Measurements from ENCODE around the gene CALR3. TPM values are rescaled to one million over a fixed set of nuclear protein-coding genes. Genes with fewer than 3 reads are reported as not detected.
"Not testable (repeated sequence)": the region's sequence is repeated elsewhere in the genome, so short reads cannot be mapped to it uniquely, and the experiment has no call there.

CALR3 gene
- total RNA-seq, 4 donors from 2014 or later = not detected

GRCh38 chr19:16449330-16449961 lies 46.5 kb downstream of the CALR3 start:
- no peak for DNase-seq
- Histone ChIP-seq H3K36me3 (no peaks in the 10 kb centered on the region), H3K27me3 (no peaks in the 10 kb centered on the region), H3K4me1 (peaks cover 17 to 58% (median 29%) of the 10 kb centered on the region in 3 donors), H3K27ac (no peak overlapping the region), H3K4me3 (no peak overlapping the region), H3K9me3 (no peaks in the 10 kb centered on the region)
- 63 to 69% methylated on average over 6 of the region's 6 CpGs for WGBS, 2 donors
- intact Hi-C loops (cut with DNase I) = no loop called here
- no peak for TF ChIP-seq POLR2A (IDR thresholded peaks at IDR 0.05)
- no peak for TF ChIP-seq CTCF (IDR thresholded peaks at IDR 0.05)

- intact Hi-C loops (cut with DNase I); H3K36me3 ChIP-seq: not testable (repeated sequence)
- WGBS, 2 donors = 88 to 100% methylated on average over 3 of the region's 3 CpGs
These were observed 47.1 kb downstream of the CALR3 start for GRCh38 chr19:16448872-16449271.

GRCh38 chr19:16446724-16447368 lies 49.1 kb downstream of the CALR3 start:
- peak; percentile 36 for DNase-seq
- Histone ChIP-seq H3K36me3 (peaks cover 0 to 10% (median 0%) of the 10 kb centered on the region in 3 donors), H3K9me3 (no peaks in the 10 kb centered on the region), H3K4me3 (no peak overlapping the region), H3K27ac (peak overlapping the region in 3 of 4 donors; percentile 36 to 61 (median 41)), H3K27me3 (no peaks in the 10 kb centered on the region), H3K4me1 (peaks cover 17 to 67% (median 44%) of the 10 kb centered on the region in 3 donors)
- TF ChIP-seq CTCF (IDR thresholded peaks at IDR 0.05) (no peak), POLR2A (IDR thresholded peaks at IDR 0.05) (no peak)
- WGBS, 2 donors = 31 to 32% methylated on average over 5 to 7 of the region's 9 CpGs
- intact Hi-C loops (cut with DNase I) = no loop called here

More at GRCh38 chr19:16448872-16449271, 47.1 kb downstream of the CALR3 start:
- H3K27ac ChIP-seq, H3K27me3 ChIP-seq, H3K4me3 ChIP-seq, DNase-seq, H3K9me3 ChIP-seq: not testable (repeated sequence)
- peaks cover 17 to 56% (median 32%) of the 10 kb centered on the region in 3 donors for H3K4me1 ChIP-seq

GRCh38 chr19:16446108-16446723 lies 49.8 kb downstream of the CALR3 start:
- Histone ChIP-seq H3K9me3 (no peaks in the 10 kb centered on the region), H3K4me1 (peaks cover 17 to 70% (median 44%) of the 10 kb centered on the region in 3 donors), H3K27me3 (no peaks in the 10 kb centered on the region), H3K27ac (peak overlapping the region in 3 of 4 donors; percentile 8 to 61 (median 41)), H3K4me3 (no peak overlapping the region), H3K36me3 (peaks cover under 1 to 16% (median 1%) of the 10 kb centered on the region in 3 donors)
- WGBS, 2 donors = 60 to 83% methylated on average over 12 of the region's 13 CpGs
- intact Hi-C loops (cut with DNase I) = no loop called here
- no peak for DNase-seq
- no peak for TF ChIP-seq CTCF (IDR thresholded peaks at IDR 0.05)
- TF ChIP-seq POLR2A (IDR thresholded peaks at IDR 0.05) = no peak

GRCh38 chr19:16445238-16446107 lies 50.5 kb downstream of the CALR3 start:
- peaks cover 6 to 24% (median 6%) of the 10 kb centered on the region in 3 donors for H3K36me3 ChIP-seq
- no peak overlapping the region for H3K4me3 ChIP-seq
- no peaks in the 10 kb centered on the region for H3K9me3 ChIP-seq
- H3K4me1 ChIP-seq = peaks cover 17 to 77% (median 49%) of the 10 kb centered on the region in 3 donors
- DNase-seq = no peak
- WGBS, 2 donors = 68 to 73% methylated on average over 10 to 12 of the region's 14 CpGs
- intact Hi-C loops (cut with DNase I) = no loop called here
- TF ChIP-seq POLR2A (IDR thresholded peaks at IDR 0.05) (peak in 1 of 4 donors; percentile 6), CTCF (IDR thresholded peaks at IDR 0.05) (no peak)
- peak overlapping the region in 3 of 4 donors; percentile 8 to 61 (median 41) for H3K27ac ChIP-seq
- no peaks in the 10 kb centered on the region for H3K27me3 ChIP-seq

All from esophagus squamous epithelium (tissue), 5 donors.